ENCODE results near the gene DTX4.

DNA sequence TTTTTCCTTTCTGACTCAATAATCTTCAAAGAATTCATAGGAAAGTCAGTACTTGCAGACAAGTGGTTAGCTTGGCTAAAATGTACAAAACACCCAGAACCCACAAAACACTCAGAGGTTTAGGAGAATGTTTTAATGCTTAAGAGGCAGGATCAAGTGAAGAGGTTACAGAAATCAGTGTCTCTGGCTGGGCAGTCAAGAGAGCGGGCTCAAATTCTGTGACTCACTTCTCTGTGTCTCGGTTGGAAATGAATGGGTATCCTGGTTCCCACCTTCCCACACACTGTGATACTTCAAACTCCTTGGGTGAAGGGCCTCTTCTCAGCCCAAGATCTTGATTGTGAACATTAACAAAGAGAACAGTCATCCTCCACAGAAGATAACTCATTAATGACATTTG is 37.0 kb downstream of the DTX4 start:
- no peak for TF ChIP-seq POLR2AphosphoS5 (IDR thresholded peaks at IDR 0.05; ENCODE audit: low read depth, low read length)
- no peak for TF ChIP-seq POLR2A (IDR thresholded peaks at IDR 0.05; ENCODE audit: low read depth, low read length)
